Iris pigment epithelial cell (primary cell): ENCODE measurements around the gene HDLBP.

ENCODE experiments used
- DNase-seq: peaks from one replicate; pipeline ENCODE4 v3.0.0-alpha.2; 2011; ENCODE audit warnings: low read depth

Gene HDLBP

GRCh38 chr2:241229563-241230401, 85.7 kb downstream of the HDLBP start:
- DNase-seq = no peak

GRCh38 chr2:241228860-241229516, 86.5 kb downstream of the HDLBP start:
- DNase-seq = no peak

- DNase-seq = no peak
Observed at GRCh38 chr2:241228081-241228859, 87.2 kb downstream of the HDLBP start.

- no peak for DNase-seq
Observed at GRCh38 chr2:241227594-241227993, 87.9 kb downstream of the HDLBP start.

- DNase-seq = no peak
Observed at GRCh38 chr2:241226723-241227572, 88.5 kb downstream of the HDLBP start.

GRCh38 chr2:241225983-241226382, 89.5 kb downstream of the HDLBP start:
- no peak for DNase-seq

GRCh38 chr2:241225545-241225944, 89.9 kb downstream of the HDLBP start:
- DNase-seq = no peak

- no peak for DNase-seq
Observed at GRCh38 chr2:241224851-241225438, 90.5 kb downstream of the HDLBP start.

- peak; percentile 52 for DNase-seq
Observed at GRCh38 chr2:241224018-241224850, 91.2 kb downstream of the HDLBP start.

GRCh38 chr2:241223211-241224017, 92.1 kb downstream of the HDLBP start:
- peak; percentile 24 for DNase-seq

- DNase-seq = no peak
Observed at GRCh38 chr2:241219856-241220356, 95.6 kb downstream of the HDLBP start.

GRCh38 chr2:241219030-241219382, 96.5 kb downstream of the HDLBP start:
- no peak for DNase-seq

GRCh38 chr2:241218131-241219029, 97.1 kb downstream of the HDLBP start:
- peak; percentile 16 for DNase-seq

GRCh38 chr2:241217320-241218031, 98.0 kb downstream of the HDLBP start:
- peak; percentile 77 for DNase-seq

GRCh38 chr2:241216211-241216761, 99.2 kb downstream of the HDLBP start:
- DNase-seq = no peak

- DNase-seq = no peak
Observed at GRCh38 chr2:241215421-241215820, 100.1 kb downstream of the HDLBP start.

- DNase-seq = no peak
Observed at GRCh38 chr2:241214766-241215165, 100.7 kb downstream of the HDLBP start.
